Panc1 (cell line): ENCODE data around the gene ADAMTSL2.

Source experiments
- CTCF ChIP-seq: fragments of 450-650 bp; IDR thresholded peaks from 2 replicates; pipeline ENCODE4 v1.5.1; 2017; ENCODE audit warnings: mild to moderate bottlenecking
- POLR2AphosphoS5 ChIP-seq: IDR thresholded peaks from 2 replicates; pipeline ENCODE4 v1.6.1; 2012; ENCODE audit warnings: mild to moderate bottlenecking, low read depth, low read length, moderate library complexity
- REST ChIP-seq, 2 experiments: IDR thresholded peaks; 2 replicates each; pipeline ENCODE4 v1.6.1; 2011 to 2012; ENCODE audit warnings: low read depth in 2 of 2, control low read depth in 1 of 2, low read length in 1 of 2, mild to moderate bottlenecking in 1 of 2, moderate library complexity in 1 of 2; ENCODE audit not compliant: insufficient read depth in 1 of 2
- SIN3A ChIP-seq: IDR thresholded peaks from 2 replicates; pipeline ENCODE4 v1.6.1; 2012; ENCODE audit warnings: low read depth, mild to moderate bottlenecking, low read length, moderate library complexity, borderline replicate concordance; ENCODE audit not compliant: insufficient read depth

- TF ChIP-seq SIN3A = no peak
- TF ChIP-seq CTCF = no peak
- no peak for TF ChIP-seq REST (IDR thresholded peaks at IDR 0.05; ENCODE audit: insufficient read depth in 1 of 2, low read depth in 2 of 2, low read length in 1 of 2)
- no peak for TF ChIP-seq POLR2AphosphoS5
These were observed 44.3 kb upstream of the ADAMTSL2 start for GRCh38 chr9:133490201-133490681.
